ENCODE results near the gene CCDC88C.
"Not testable (repeated sequence)": the region's sequence is repeated elsewhere in the genome, so short reads cannot be mapped to it uniquely, and the experiment has no call there.

The CCDC88C gene

GRCh38 chr14:91283666-91284065, 134.0 kb downstream of the CCDC88C start:
- no peak for DNase-seq

GRCh38 chr14:91282954-91283645, 134.5 kb downstream of the CCDC88C start:
- no peak for DNase-seq

- no peak for DNase-seq
Measured at GRCh38 chr14:91281346-91281745, 136.3 kb downstream of the CCDC88C start.

- no peak for DNase-seq
Measured at GRCh38 chr14:91280129-91280528, 137.5 kb downstream of the CCDC88C start.

GRCh38 chr14:91279354-91279753, 138.3 kb downstream of the CCDC88C start:
- no peak for DNase-seq

GRCh38 chr14:91278383-91278715, 139.3 kb downstream of the CCDC88C start:
- no peak for DNase-seq

- DNase-seq = no peak
Measured at GRCh38 chr14:91277546-91278382, 139.9 kb downstream of the CCDC88C start.

- DNase-seq = no peak
Measured at GRCh38 chr14:91274796-91275195, 142.8 kb downstream of the CCDC88C start.

- DNase-seq = no peak
Measured at GRCh38 chr14:91273885-91274273, 143.7 kb downstream of the CCDC88C start.

- no peak for DNase-seq
Measured at GRCh38 chr14:91273273-91273884, 144.2 kb downstream of the CCDC88C start.

- DNase-seq = no peak
Measured at GRCh38 chr14:91272341-91273272, 145.0 kb downstream of the CCDC88C start.

- no peak for DNase-seq
Measured at GRCh38 chr14:91271639-91272038, 146.0 kb downstream of the CCDC88C start.

GRCh38 chr14:91270619-91271018, 147.0 kb downstream of the CCDC88C start:
- no peak for DNase-seq

GRCh38 chr14:91270188-91270587, 147.4 kb downstream of the CCDC88C start:
- no peak for DNase-seq

GRCh38 chr14:91269076-91269991, 148.3 kb downstream of the CCDC88C start:
- no peak for DNase-seq

GRCh38 chr14:91267965-91268437, 149.6 kb downstream of the CCDC88C start:
- no peak for DNase-seq

GRCh38 chr14:91266276-91266675, 151.3 kb downstream of the CCDC88C start:
- DNase-seq = not testable (repeated sequence)

- DNase-seq = no peak
Measured at GRCh38 chr14:91265404-91265803, 152.2 kb downstream of the CCDC88C start.

GRCh38 chr14:91264151-91265150, 153.2 kb downstream of the CCDC88C start:
- no peak for DNase-seq

- DNase-seq = no peak
Measured at GRCh38 chr14:91263329-91263728, 154.3 kb downstream of the CCDC88C start.

Measured in right forelimb (tissue), 1 donor.